DOHH2 (cell line): ENCODE results near the gene STAT1.

ENCODE experiments used
- H3F3A ChIP-seq: fragments of 200-600 bp; sonication (generic), shearing (Covaris generic); 2 replicates; pipeline ENCODE4 v1.6.0; 2016; ENCODE audit warnings: antibody characterized with exemption, mild to moderate bottlenecking; ENCODE audit not compliant: control insufficient read depth, insufficient read depth
- H3K27ac ChIP-seq: fragments of 200-600 bp; sonication (generic); 2 replicates; pipeline ENCODE4 v1.5.1; 2014; ENCODE audit warnings: low read depth, mild to moderate bottlenecking, low read length, moderate library complexity
- H3K27me3 ChIP-seq: fragments of 200-600 bp; sonication (generic); 2 replicates; pipeline ENCODE4 v1.6.1; 2014; ENCODE audit warnings: mild to moderate bottlenecking, low read length, mixed read lengths; ENCODE audit not compliant: control insufficient read depth
- H3K36me3 ChIP-seq: fragments of 200-600 bp; sonication (generic); 2 replicates; pipeline ENCODE4 v1.6.1; 2014; ENCODE audit warnings: mild to moderate bottlenecking, low read length, moderate library complexity, mixed read lengths; ENCODE audit not compliant: control insufficient read depth
- H3K4me1 ChIP-seq: fragments of 200-600 bp; sonication (generic); 2 replicates; pipeline ENCODE4 v1.6.1; 2014; ENCODE audit warnings: mild to moderate bottlenecking, low read length, mixed read lengths; ENCODE audit not compliant: control insufficient read depth
- H3K4me2 ChIP-seq: fragments of 200-600 bp; sonication (generic); 2 replicates; pipeline ENCODE4 v1.6.0; 2014; ENCODE audit warnings: mild to moderate bottlenecking, low read length, moderate library complexity
- H3K4me3 ChIP-seq: fragments of 200-600 bp; sonication (generic); 2 replicates; pipeline ENCODE4 v1.5.1; 2014; ENCODE audit warnings: mild to moderate bottlenecking, low read length, mixed read lengths
- H3K79me2 ChIP-seq: fragments of 200-600 bp; sonication (generic); 2 replicates; pipeline ENCODE4 v1.6.1; 2014; ENCODE audit warnings: mild to moderate bottlenecking, low read length, mixed read lengths; ENCODE audit not compliant: control insufficient read depth
- H3K9me2 ChIP-seq: fragments of 200-600 bp; sonication (generic); replicated peaks from 2 replicates; pipeline ENCODE4 v1.6.1; 2014; ENCODE audit warnings: mild to moderate bottlenecking, low read length, mixed read lengths; ENCODE audit not compliant: control insufficient read depth
- H3K9me3 ChIP-seq: fragments of 200-600 bp; sonication (generic); 2 replicates; pipeline ENCODE4 v1.6.1; 2014; ENCODE audit warnings: antibody characterized with exemption, low read length, mixed read lengths; ENCODE audit not compliant: control insufficient read depth, insufficient read depth
- H4K20me1 ChIP-seq: fragments of 200-600 bp; sonication (generic); 2 replicates; pipeline ENCODE4 v1.6.0; 2014; ENCODE audit warnings: low read depth, mild to moderate bottlenecking, antibody characterized with exemption, low read length, moderate library complexity; ENCODE audit not compliant: control insufficient read depth, insufficient read depth
- EZH2phosphoT487 ChIP-seq: fragments of 200-600 bp; sonication (generic); IDR thresholded peaks from 2 replicates; pipeline ENCODE4 v1.6.1; 2017; ENCODE audit warnings: borderline replicate concordance, mild to moderate bottlenecking, antibody characterized with exemption, low read length, moderate library complexity, mixed read lengths
- TF ChIP-seq, protein P1 (sequence below): fragments of 200-600 bp; sonication (generic); IDR thresholded peaks from one replicate; pipeline ENCODE4 v1.5.1; 2014; ENCODE audit warnings: antibody characterized with exemption, mild to moderate bottlenecking, low read depth, low read length; ENCODE audit not compliant: poor library complexity, severe bottlenecking

STAT1 gene

GRCh38 chr2:191051825-191052778 lies 38.1 kb upstream of the STAT1 start:
- no peaks in the 10 kb centered on the region for H4K20me1 ChIP-seq
- H3F3A ChIP-seq: no peaks in the 10 kb centered on the region
- peaks cover 8% of the 10 kb centered on the region for H3K4me1 ChIP-seq
- H3K27ac ChIP-seq: no peak overlapping the region
- no peaks in the 10 kb centered on the region for H3K9me2 ChIP-seq
- TF ChIP-seq, protein P1, sequence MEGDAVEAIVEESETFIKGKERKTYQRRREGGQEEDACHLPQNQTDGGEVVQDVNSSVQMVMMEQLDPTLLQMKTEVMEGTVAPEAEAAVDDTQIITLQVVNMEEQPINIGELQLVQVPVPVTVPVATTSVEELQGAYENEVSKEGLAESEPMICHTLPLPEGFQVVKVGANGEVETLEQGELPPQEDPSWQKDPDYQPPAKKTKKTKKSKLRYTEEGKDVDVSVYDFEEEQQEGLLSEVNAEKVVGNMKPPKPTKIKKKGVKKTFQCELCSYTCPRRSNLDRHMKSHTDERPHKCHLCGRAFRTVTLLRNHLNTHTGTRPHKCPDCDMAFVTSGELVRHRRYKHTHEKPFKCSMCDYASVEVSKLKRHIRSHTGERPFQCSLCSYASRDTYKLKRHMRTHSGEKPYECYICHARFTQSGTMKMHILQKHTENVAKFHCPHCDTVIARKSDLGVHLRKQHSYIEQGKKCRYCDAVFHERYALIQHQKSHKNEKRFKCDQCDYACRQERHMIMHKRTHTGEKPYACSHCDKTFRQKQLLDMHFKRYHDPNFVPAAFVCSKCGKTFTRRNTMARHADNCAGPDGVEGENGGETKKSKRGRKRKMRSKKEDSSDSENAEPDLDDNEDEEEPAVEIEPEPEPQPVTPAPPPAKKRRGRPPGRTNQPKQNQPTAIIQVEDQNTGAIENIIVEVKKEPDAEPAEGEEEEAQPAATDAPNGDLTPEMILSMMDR: peak; percentile 70
- TF ChIP-seq EZH2phosphoT487: no peak
- no peaks in the 10 kb centered on the region for H3K79me2 ChIP-seq
- peaks cover 25% of the 10 kb centered on the region for H3K27me3 ChIP-seq
- H3K4me2 ChIP-seq: peak overlapping the region; percentile 48
- 0 out of 2 replicates have a peak overlapping the region, but pooled peaks have one; percentile 13 for H3K4me3 ChIP-seq
- no peaks in the 10 kb centered on the region for H3K9me3 ChIP-seq
- no peaks in the 10 kb centered on the region for H3K36me3 ChIP-seq

DNA sequence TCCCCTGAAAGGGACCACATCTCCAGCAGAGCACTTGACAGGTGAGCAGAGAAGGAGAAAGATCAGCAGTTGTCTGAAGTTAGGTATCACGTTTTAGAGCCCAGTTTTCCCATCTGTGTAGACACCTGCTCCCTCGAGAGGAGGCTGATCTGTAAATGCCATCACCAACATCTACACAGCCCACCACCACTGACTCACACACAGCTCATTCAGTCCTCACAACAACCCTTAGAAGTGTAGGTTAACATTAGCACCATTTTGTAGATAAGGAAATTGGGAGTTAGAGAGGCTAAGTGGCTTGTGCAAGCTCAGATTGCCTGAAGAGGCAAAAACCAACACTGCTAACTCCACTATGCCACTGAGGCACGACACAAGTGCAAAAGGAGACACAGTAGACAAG lies 37.2 kb upstream of the STAT1 start:
- no peak for TF ChIP-seq EZH2phosphoT487
- TF ChIP-seq, protein P1: no peak
- Histone ChIP-seq H4K20me1 (no peaks in the 10 kb centered on the region), H3F3A (no peaks in the 10 kb centered on the region), H3K4me2 (no peak overlapping the region), H3K4me3 (no peak overlapping the region), H3K9me3 (no peaks in the 10 kb centered on the region), H3K4me1 (peaks cover 8% of the 10 kb centered on the region), H3K36me3 (no peaks in the 10 kb centered on the region), H3K9me2 (no peaks in the 10 kb centered on the region), H3K27me3 (peaks cover 25% of the 10 kb centered on the region), H3K27ac (no peak overlapping the region), H3K79me2 (no peaks in the 10 kb centered on the region)

DNA sequence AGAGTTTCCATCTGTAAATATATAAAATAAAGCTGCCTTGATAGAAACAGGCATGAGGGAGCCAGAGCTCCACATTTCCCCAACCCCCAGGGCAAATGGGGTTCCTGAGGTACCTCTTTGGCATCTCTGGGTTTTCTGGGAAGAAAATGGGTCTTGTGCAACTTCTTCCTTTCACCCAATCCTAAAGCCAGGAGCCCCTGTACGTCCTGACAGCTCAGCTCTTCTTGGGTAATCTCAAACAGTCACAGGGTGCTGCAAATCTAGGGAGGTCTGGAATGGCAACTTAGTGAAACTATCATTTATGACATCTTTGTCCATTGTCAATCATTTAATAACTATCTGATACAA lies 36.6 kb upstream of the STAT1 start:
- Histone ChIP-seq H3K4me3 (no peak overlapping the region), H3K27me3 (peaks cover 25% of the 10 kb centered on the region), H3K79me2 (no peaks in the 10 kb centered on the region), H3K4me1 (peaks cover 8% of the 10 kb centered on the region), H3K4me2 (no peak overlapping the region), H3K36me3 (no peaks in the 10 kb centered on the region), H4K20me1 (no peaks in the 10 kb centered on the region), H3F3A (no peaks in the 10 kb centered on the region), H3K27ac (no peak overlapping the region), H3K9me2 (no peaks in the 10 kb centered on the region), H3K9me3 (no peaks in the 10 kb centered on the region)
- no peak for TF ChIP-seq EZH2phosphoT487
